ENCODE results near the gene ITGB3BP.

GRCh38 chr1:63569640-63570316 lies 46.8 kb upstream of the ITGB3BP start:
- TF ChIP-seq CTCF (IDR thresholded peaks at IDR 0.05) = no peak
- no peak for TF ChIP-seq POLR2A (IDR thresholded peaks at IDR 0.05)

Data from body of pancreas (tissue), 4 donors.